ENCODE measurements around the gene NIP7.
"Not testable (repeated sequence)": the region's sequence is repeated elsewhere in the genome, so short reads cannot be mapped to it uniquely, and the experiment has no call there.

The NIP7 gene

DNA sequence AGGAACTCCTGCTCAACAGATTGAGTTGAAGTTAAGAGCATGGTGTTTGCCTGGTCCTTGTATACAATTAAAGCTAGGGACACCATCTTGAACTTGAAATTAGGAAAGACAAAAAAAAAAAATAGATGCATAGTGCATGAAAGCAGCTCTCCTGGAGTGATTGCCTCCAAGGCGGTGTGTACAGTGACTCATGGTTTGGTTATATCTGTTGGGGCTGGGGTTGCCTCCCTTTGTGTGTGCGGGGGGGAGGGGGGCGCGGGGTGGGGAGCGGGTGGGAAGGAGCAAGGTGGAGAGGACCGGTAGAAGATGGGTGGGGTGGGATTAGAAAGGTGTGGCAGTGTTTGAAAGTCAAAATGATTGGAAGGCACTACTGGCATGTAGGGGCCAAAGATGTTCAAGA lies 8.7 kb downstream of the NIP7 start:
- no peak for DNase-seq

DNA sequence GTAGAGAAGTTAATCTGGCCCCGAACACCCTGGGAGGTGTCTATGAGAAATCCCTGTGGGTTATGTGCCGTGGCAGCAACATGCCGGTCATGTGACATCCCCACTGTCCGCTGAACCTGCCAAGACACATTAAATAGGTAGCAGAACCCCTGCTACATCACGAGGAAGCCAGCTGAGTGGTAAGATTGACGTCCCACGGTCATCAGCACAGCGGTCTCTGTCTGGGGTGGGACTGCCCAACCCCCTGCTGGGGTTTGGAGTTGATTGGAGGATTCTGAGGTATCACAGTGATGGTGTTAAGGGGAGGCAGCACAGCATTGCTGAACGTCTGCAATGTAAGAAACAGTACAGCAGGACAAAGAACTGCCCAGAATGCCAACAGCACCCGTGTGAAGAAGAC lies 10.0 kb downstream of the NIP7 start:
- DNase-seq = no peak

GRCh38 chr16:69350536-69351133 lies 11.1 kb downstream of the NIP7 start:
- DNase-seq = no peak

DNA sequence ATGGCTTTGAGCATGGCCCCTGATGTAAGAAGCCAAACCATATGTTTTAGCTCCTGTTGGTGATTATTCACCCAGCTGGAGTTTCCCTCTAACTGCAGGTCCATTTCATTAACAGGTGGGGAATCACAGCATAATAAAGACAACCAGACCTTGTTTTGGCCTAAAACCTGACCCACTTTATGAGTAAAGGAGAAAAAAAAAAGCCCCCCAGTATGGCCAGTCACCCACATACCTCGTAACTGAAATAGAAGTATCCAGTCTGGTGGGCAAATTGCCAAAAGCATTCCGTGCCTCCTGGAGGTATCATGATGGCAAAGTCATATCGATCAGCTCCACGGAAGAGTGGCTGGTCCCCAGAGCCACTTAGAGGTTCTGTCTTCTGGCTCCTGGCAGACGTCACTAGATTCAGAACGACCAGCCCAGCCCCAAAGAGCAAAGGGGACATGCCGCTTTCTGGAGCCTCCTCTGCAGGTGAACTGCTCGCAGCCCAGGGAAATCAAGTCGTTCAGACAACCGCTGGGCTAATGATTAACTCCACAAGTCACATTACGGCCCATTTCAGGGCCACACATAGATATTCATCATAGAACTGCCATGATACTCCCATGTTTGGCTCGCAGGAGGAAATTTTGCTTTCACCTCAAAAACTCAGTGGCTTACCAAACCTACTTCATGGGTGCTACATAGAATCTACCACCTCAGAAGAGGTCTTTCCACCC lies 11.9 kb downstream of the NIP7 start, which contains the start of gene TMED6:
Gene TMED6, minus strand, starts transcription at position 478 of the 719 bp plus-strand sequence. Its CDS starts 33 bp downstream, at position 445.
- peak; percentile 73 for DNase-seq

DNA sequence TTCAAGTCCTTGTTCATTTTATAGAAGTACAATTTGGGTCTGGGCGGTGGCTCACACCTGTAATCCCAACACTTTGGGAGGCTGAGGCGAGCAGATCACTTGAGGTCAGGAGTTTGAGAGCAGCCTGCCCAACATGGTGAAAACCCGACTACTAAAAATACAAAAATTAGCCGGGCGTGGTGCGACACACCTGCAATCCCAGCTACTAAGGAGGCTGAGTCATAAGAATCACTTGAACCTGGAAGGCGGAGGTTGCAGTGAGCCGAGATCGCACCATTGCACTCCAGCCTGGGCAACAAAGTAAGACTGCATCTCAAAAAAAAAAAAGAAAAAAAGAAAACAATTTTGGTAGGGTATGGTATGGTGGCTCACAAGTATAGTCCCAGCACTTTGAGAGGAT lies 20.5 kb downstream of the NIP7 start:
- not testable (repeated sequence) for DNase-seq

GRCh38 chr16:69363281-69363717 lies 23.7 kb downstream of the NIP7 start:
- DNase-seq = no peak

DNA sequence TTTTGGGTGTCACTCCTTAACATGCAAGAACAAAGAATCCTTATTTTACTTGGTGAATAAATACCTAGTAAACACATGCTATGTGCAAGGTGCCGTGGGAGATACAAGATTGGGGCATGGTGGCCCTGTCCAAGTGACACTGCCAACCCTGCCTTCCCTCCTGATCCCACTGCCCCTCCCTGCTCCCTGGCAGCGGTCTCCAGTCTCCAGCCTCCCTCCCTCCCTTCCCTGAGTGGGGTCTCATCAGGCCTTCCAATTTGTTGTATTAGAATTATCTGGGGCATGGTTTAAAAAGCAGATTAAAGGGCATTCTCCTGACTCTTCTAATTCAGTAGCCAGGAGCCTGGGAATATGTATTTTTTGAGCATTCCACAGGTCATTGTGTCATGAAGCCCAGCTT lies 24.5 kb downstream of the NIP7 start:
- DNase-seq = no peak

GRCh38 chr16:69365901-69366300 lies 26.3 kb downstream of the NIP7 start:
- no peak for DNase-seq

- no peak for DNase-seq
Observed at GRCh38 chr16:69366431-69366830, 26.9 kb downstream of the NIP7 start.

DNA sequence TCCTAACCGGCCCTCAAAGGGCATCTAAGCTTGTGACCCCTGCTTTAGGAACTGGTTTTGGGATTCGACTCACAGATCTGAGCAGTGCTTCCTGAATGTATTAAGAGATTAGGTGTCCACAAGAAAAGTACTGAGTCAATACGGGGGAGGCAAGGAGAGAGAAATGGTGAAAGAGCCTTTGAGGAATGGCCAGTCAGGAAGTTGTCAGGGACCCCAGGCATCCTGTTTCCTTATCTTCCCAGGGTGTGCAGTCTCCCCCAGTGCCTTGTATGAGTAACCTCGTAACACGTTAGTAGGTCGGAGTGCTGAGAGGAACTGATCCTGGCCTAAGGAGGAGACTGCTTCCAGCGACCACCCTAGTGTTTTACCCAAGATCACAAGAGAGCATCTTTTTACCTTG lies 28.4 kb downstream of the NIP7 start:
- DNase-seq = no peak

DNA sequence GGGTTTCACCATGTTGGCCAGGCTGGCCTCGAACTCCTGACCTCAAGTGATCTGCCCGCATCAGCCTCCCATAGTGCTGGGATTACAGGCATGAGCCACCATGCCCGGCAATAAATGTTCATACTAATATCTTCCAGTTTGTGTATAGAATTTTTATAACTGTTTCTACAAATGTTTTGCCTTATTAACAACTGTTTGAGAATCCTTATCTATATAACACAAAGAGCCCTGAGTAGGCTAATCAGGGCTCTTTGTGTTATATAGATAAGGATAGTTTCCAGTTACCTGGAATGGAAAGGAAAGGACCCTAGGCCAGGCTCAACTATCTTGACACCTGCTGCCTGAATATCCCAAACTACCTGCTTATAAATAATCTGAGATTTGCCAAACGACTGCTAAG lies 29.3 kb downstream of the NIP7 start:
- no peak for DNase-seq

DNA sequence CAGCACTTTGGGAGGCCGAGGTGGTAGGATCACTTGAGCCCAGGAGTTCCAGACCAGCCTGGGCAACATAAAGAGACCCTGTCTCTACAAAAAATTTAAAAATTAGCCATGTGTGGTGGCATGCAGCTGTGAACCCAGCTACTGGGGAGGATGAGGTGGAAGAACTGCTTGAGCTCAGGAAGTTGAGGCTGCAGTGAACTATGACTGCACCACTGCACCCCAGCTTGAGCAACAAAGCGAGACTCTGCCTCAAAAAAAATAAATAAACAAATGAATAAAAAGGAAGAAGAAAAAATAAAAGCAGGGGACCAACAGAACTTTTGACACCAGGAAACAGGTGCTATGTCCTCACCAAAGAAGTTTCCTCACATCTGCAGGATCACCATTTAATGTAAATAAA lies 32.0 kb downstream of the NIP7 start:
- no peak for DNase-seq

DNA sequence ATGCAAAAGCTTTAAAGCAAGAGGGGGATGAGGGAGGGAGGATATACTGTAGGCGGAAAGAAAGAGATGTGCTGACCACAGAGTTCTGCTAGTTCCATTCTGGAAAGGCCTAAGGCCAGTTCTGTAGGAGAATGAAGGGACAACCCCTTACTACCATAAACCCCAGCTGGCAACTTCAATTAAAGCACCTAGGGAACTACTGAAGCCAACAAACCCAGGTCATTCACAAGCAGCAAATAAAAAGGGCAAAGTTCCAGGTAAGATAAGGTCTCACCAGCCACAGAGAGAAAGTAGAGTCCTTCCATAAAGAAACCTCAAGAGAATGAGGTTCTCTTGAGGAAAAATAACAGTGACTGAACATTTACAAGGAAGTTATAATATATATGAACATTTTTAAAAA lies 33.4 kb downstream of the NIP7 start:
- DNase-seq = no peak

DNA sequence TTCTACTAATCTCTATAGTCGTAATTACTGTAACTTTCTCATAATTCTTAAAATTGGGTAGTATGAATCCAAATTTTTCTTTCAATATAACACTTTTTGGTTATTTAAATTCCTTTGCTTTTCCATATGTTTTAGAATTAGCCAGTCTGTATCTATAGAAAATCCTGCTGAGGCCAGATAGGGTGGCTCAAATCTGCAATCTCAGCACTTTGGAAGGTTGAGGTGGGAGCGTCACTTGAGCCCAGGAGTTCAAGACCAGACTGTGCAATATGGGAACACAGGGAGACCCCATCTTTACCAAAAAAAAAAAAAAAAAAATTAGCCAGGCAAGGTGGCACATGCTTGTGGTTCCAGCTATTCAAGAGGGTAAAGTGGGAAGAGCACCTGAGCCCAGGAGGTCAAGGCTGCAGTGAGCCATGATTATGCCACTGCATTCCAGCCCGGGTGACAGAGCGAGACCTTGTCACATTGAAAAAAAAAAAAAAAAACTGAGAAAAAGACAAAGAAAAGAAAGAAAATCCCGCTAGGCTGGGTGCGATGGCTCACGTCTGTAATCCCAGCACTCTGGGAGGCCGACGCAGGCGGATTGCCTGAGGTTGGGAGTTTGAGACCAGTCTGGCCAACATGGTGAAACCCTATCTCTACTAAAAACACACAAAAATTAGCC lies 37.0 kb downstream of the NIP7 start:
- DNase-seq = no peak

- no peak for DNase-seq
Observed at GRCh38 chr16:69378036-69378435, 38.5 kb downstream of the NIP7 start.

- no peak for DNase-seq
Observed at GRCh38 chr16:69378760-69379159, 39.2 kb downstream of the NIP7 start.

- DNase-seq = no peak
Observed at GRCh38 chr16:69381231-69381630, 41.7 kb downstream of the NIP7 start.

GRCh38 chr16:69382421-69382820 lies 42.8 kb downstream of the NIP7 start:
- DNase-seq = no peak

DNA sequence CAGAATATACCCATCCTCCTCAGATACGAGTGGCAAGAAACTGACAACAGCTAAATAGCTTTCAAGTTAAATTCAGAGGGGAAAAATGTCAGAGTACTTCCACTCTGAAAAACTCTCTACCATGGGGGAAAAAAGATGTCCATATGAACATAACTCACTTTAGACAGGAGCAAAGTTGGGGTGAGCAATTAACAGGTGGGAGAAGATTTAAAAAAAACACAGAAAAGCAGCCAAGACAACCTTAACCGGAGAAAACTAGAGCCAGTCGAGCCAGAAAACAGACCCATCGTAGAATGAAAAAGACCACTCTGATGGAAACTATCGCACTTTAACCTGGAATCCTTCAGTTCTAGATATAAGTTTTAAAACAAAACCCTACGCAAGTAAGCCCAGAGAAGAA lies 45.4 kb downstream of the NIP7 start:
- DNase-seq = no peak

DNA sequence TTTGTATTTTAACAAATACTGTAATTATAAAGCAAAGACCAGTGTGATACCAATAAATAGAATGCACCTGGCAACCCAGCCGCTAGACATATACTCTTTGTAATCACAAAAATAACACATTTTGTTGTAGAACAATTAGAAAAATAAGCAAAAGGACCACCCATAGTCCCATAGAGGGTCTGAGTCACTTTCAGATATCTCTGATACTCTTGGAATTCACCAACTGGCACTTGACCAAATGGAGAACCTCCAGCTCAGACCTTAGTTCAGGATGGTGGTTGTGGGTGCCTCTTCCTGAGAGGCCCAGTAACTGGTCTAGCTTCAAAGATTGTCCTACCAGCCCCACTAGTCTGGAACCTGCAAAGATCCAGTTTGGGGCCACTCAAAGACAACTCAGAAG lies 47.0 kb downstream of the NIP7 start:
- no peak for DNase-seq
